HG02943 (cell line): ENCODE results near the gene CCDC85C.

Source experiments
- ATAC-seq: cut with Tn5 transposase; IDR thresholded peaks from one replicate; pipeline ENCODE4 v1.9.1; 2021; ENCODE audit warnings: mild to moderate bottlenecking, low read depth, moderate library complexity; ENCODE audit not compliant: unreplicated experiment

The CCDC85C gene

GRCh38 chr14:99592933-99593753 lies 10.9 kb downstream of the CCDC85C start:
- ATAC-seq, result no peak

DNA sequence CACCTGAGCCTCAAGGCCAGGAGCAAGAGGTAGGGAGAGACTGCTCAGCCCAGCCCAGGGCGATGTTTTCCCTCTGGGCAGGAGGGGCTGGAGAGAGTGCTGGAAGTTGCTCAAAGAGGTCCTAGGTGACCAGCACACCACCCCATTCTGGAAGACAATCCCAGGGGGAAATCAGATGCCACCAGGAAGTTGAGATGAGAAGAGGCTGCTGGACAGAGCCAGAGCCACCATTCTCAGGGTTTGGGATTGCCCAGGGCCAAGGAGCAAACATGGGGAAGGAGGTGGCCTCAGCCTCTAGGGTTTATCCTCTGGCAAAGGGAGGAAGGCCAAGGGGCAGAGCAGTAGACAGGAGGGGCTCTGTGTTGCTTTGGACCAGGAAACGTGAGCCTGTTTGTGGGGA lies 11.6 kb downstream of the CCDC85C start:
- no peak for ATAC-seq

- no peak for ATAC-seq
Observed at GRCh38 chr14:99590746-99591555, 13.1 kb downstream of the CCDC85C start.

DNA sequence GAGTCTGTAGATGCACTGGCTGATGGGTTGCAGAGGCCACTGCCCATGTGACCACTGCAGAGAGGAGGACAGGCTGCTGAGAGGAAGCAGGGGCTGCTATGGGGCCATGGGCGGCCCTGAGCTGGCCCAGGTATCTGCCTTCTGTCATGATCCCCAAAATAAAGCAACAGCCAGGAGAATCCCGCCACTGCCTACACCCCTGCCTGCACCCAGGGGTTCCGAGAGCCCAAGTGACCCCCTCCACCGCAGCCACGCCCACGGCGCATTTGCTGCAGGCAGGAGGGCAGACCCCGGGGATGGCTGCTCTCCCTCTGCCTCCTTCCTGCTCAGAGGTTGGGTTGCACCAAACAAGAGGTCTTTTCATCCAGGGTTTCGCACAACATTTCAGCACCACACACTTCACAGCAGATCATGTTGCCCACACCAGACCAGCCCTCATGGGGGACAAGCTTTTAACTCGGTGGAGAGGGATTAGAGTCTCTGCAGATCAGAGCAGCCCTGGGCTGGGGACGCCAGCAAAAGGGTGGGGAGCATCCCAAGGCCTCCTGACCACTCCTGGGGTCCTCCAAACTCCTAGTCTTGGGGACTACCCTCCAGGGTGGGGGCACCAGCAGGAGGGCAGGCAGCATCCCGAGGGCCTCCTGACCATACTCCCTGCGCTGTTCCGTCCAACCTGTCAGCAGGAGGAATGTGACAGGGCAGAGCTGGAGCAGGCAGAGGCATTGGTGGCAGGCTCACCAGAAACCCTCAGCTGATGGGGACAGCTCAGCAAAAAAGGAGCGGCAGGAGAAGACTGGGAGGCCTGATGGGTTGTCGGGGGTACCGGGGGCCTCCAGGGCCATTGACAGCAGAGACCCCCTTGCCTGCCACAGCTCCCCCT lies 14.1 kb downstream of the CCDC85C start:
- ATAC-seq, result no peak

DNA sequence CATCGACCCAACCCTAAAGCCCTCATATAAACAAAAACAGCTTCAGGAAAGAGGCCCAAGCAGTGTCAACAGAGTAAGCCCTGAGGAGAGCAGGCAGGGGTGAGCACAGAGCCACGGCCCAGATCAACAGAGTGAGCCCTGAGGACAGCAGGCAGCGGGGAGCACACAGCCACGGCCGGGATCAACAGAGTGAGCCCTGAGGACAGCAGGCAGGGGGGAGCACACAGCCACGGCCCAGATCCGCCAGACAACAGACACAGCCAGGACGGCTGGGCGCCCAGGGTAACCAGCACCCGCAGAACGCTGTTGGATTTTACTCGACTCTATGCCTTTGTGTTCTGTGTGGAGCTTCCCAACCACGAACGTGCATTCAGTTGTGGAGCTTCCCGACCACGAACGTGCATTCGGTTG lies 15.0 kb downstream of the CCDC85C start:
- ATAC-seq, result no peak

GRCh38 chr14:99587460-99588278 lies 16.3 kb downstream of the CCDC85C start:
- ATAC-seq, result no peak

- ATAC-seq, result no peak
Observed at GRCh38 chr14:99586761-99587459, 17.1 kb downstream of the CCDC85C start.

- ATAC-seq, result no peak
Observed at GRCh38 chr14:99586054-99586760, 17.8 kb downstream of the CCDC85C start.

GRCh38 chr14:99584823-99585222 lies 19.2 kb downstream of the CCDC85C start:
- no peak for ATAC-seq

DNA sequence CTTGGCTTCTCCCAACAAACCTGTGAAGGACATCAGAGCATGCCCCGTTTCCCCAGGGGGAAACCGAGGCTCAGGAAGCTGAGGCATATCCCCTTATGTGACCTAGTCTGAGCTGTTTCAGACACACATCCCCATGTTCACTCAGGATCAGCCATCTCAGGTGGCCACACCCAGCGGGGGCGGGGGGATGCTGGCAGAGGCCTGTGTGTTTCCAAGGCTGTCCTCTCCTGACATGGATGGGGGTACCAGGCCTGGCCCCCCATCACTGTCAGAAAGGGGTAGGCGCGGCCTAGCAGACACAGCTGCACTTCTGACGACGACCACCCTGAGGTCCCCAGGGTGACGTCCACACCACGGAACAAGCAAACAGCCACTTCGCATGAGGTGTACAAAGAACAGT lies 22.1 kb downstream of the CCDC85C start:
- ATAC-seq, result no peak

- ATAC-seq, result no peak
Observed at GRCh38 chr14:99581374-99581773, 22.6 kb downstream of the CCDC85C start.

- ATAC-seq, result no peak
Observed at GRCh38 chr14:99579903-99580571, 24.0 kb downstream of the CCDC85C start.

GRCh38 chr14:99579120-99579836 lies 24.7 kb downstream of the CCDC85C start:
- no peak for ATAC-seq

DNA sequence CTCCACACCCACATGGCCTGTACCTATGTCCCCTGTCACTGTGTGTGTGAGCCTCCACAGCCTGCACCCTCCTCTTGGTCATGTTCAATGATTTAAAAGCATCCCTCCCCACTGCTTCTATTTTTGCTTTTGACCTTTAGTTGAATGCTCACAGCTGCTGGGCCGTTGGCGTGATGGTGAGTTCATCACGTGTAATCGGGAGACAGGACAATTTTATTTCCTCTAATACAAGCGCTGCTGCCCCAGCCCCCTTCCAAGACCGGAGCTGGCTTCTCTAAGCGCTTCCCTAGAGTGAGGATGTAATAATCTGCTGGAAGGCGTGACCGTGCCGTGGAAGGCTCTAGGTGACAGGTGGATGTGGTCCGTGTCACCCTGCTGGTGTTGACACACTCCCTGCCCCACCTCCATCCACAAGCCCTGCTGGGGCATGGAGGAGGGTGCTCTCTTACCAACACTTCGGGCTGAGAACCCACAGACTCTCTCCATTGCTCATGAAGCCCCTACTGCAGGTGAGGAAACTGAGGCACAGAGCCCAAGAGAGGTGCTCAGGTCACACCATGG lies 25.4 kb downstream of the CCDC85C start:
- no peak for ATAC-seq

- no peak for ATAC-seq
Observed at GRCh38 chr14:99576761-99577705, 27.0 kb downstream of the CCDC85C start.

GRCh38 chr14:99576304-99576703 lies 27.7 kb downstream of the CCDC85C start:
- ATAC-seq, result no peak
